ENCODE measurements around the gene HELZ. TPM values are rescaled to one million over a fixed set of nuclear protein-coding genes. Genes with fewer than 3 reads are reported as not detected.

Gene HELZ
- total RNA-seq, 1 experiment from 2014 or later = 31.3 TPM

GRCh38 chr17:67248291-67248690, 3.3 kb upstream of the HELZ start:
- H3K4me1 ChIP-seq (ENCODE audit: insufficient read depth, low read length) = peaks cover 13% of the 10 kb centered on the region
- TF ChIP-seq EZH2phosphoT487 (IDR thresholded peaks at IDR 0.05; ENCODE audit: borderline replicate concordance, low read length) (no peak), EZH2 (IDR thresholded peaks at IDR 0.05; ENCODE audit: low read length, unreplicated experiment) (no peak), CTCF (conservative IDR thresholded peaks at IDR 0.05; ENCODE audit: low read depth, low read length) (no peak)
- no peaks in the 10 kb centered on the region for H3K9me2 ChIP-seq (replicated peaks; ENCODE audit: low read length)
- H3K9ac ChIP-seq (ENCODE audit: low read length) = no peak overlapping the region
- H3K79me2 ChIP-seq (ENCODE audit: low read length) = peaks cover 17% of the 10 kb centered on the region
- POLR2A ChIA-PET (ENCODE audit: unreplicated experiment) = no interaction called here
- no peaks in the 10 kb centered on the region for H3F3A ChIP-seq (ENCODE audit: low read length, unreplicated experiment)
- no peaks in the 10 kb centered on the region for H3K36me3 ChIP-seq (ENCODE audit: low read depth, low read length)
- no peak for DNase-seq
- H4K20me1 ChIP-seq (ENCODE audit: low read length) = peaks cover 7% of the 10 kb centered on the region
- no peak overlapping the region for H3K4me3 ChIP-seq (ENCODE audit: low read length)
- intact Hi-C loops (cut with micrococcal nuclease) = loop anchor here (5.0 kb wide), 1 partner anchor 119 kb away; the partner anchor contains the start of gene PSMD12
- H3K4me2 ChIP-seq (ENCODE audit: low read length) = no peak overlapping the region
- H3K27ac ChIP-seq (ENCODE audit: low read length) = no peak overlapping the region
- no peaks in the 10 kb centered on the region for H3K27me3 ChIP-seq (ENCODE audit: low read length)
- BruUV-seq (replicated peaks) = no TSS peak
- H3K9me3 ChIP-seq (ENCODE audit: low read length) = no peaks in the 10 kb centered on the region
- no peak for ATAC-seq
- H2AFZ ChIP-seq (ENCODE audit: low read length) = no peak overlapping the region
- CTCF ChIA-PET = no interaction called here

- H3K4me3 ChIP-seq (ENCODE audit: low read length) = no peak overlapping the region
- H3K36me3 ChIP-seq (ENCODE audit: low read depth, low read length) = no peaks in the 10 kb centered on the region
- ATAC-seq (no peak), DNase-seq (no peak)
- H3K4me1 ChIP-seq (ENCODE audit: insufficient read depth, low read length) = peaks cover 20% of the 10 kb centered on the region
- peaks cover 26% of the 10 kb centered on the region for H3K79me2 ChIP-seq (ENCODE audit: low read length)
- CTCF ChIA-PET = no interaction called here
- no peak overlapping the region for H3K4me2 ChIP-seq (ENCODE audit: low read length)
- no TSS peak for BruUV-seq (replicated peaks)
- TF ChIP-seq EZH2phosphoT487 (IDR thresholded peaks at IDR 0.05; ENCODE audit: borderline replicate concordance, low read length) = no peak
- peaks cover 10% of the 10 kb centered on the region for H4K20me1 ChIP-seq (ENCODE audit: low read length)
- POLR2A ChIA-PET (ENCODE audit: unreplicated experiment) = no interaction called here
- H3K9me2 ChIP-seq (replicated peaks; ENCODE audit: low read length) = no peaks in the 10 kb centered on the region
- H3K9ac ChIP-seq (ENCODE audit: low read length) = no peak overlapping the region
- H3K9me3 ChIP-seq (ENCODE audit: low read length) = no peaks in the 10 kb centered on the region
- no peak overlapping the region for H3K27ac ChIP-seq (ENCODE audit: low read length)
- H3F3A ChIP-seq (ENCODE audit: low read length, unreplicated experiment) = no peaks in the 10 kb centered on the region
- no peak overlapping the region for H2AFZ ChIP-seq (ENCODE audit: low read length)
- H3K27me3 ChIP-seq (ENCODE audit: low read length) = no peaks in the 10 kb centered on the region
- intact Hi-C loops (cut with micrococcal nuclease) = loop anchor here (5.0 kb wide), 1 partner anchor 120 kb away; the partner anchor contains the start of gene PSMD12
Measured at GRCh38 chr17:67247416-67247900, 2.5 kb upstream of the HELZ start.

GRCh38 chr17:67246653-67247415, 1.8 kb upstream of the HELZ start:
- Histone ChIP-seq H3K9me3 (ENCODE audit: low read length) (no peaks in the 10 kb centered on the region), H3K27me3 (ENCODE audit: low read length) (no peaks in the 10 kb centered on the region), H3K9me2 (replicated peaks; ENCODE audit: low read length) (no peaks in the 10 kb centered on the region), H3K4me3 (ENCODE audit: low read length) (peak overlapping the region; percentile 93), H3K27ac (ENCODE audit: low read length) (peak overlapping the region; percentile 24), H2AFZ (ENCODE audit: low read length) (peak overlapping the region; percentile 81), H3K4me1 (ENCODE audit: insufficient read depth, low read length) (peaks cover 20% of the 10 kb centered on the region), H3K4me2 (ENCODE audit: low read length) (peak overlapping the region; percentile 93), H3K36me3 (ENCODE audit: low read depth, low read length) (peaks cover under 1% of the 10 kb centered on the region; the same call in 1 of the 2 replicates), H4K20me1 (ENCODE audit: low read length) (peaks cover 10% of the 10 kb centered on the region), H3K79me2 (ENCODE audit: low read length) (peaks cover 29% of the 10 kb centered on the region), H3K9ac (ENCODE audit: low read length) (peak overlapping the region; percentile 87), H3F3A (ENCODE audit: low read length, unreplicated experiment) (no peaks in the 10 kb centered on the region)
- intact Hi-C loops (cut with micrococcal nuclease) = loop anchor here (1.0 to 5.0 kb wide), 2 partner anchors 26 to 120 kb away; partner anchors contain the start of gene PSMD12
- ChIA-PET POLR2A (ENCODE audit: unreplicated experiment) (no interaction called here), CTCF (no interaction called here)
- no TSS peak for BruUV-seq (replicated peaks)
- ATAC-seq = peak; percentile 84
- peak; percentile 98 for DNase-seq
- no peak for TF ChIP-seq CTCF (conservative IDR thresholded peaks at IDR 0.05; ENCODE audit: low read depth, low read length)
- TF ChIP-seq EZH2phosphoT487 (IDR thresholded peaks at IDR 0.05; ENCODE audit: borderline replicate concordance, low read length) = no peak
- no peak for TF ChIP-seq EZH2 (IDR thresholded peaks at IDR 0.05; ENCODE audit: low read length, unreplicated experiment)

Data from PC-3 (cell line).